ENCODE measurements around the gene DMBX1. TPM values are rescaled to one million over a fixed set of nuclear protein-coding genes. Genes with fewer than 3 reads are reported as not detected.

Gene DMBX1
- total RNA-seq, 1 donor from 2014 or later = 0.04 TPM

- no peak overlapping the region for H3K4me3 ChIP-seq (ENCODE audit: low read depth, low read length)
- H3K36me3 ChIP-seq (ENCODE audit: control insufficient read depth, insufficient read depth, low read length) = no peaks in the 10 kb centered on the region
- TF ChIP-seq CTCF (IDR thresholded peaks at IDR 0.05; ENCODE audit: insufficient read depth, low read length, poor library complexity, severe bottlenecking) = no peak
- DNase-seq (ENCODE audit: low read depth) = no peak
- peaks cover 12% of the 10 kb centered on the region for H3K27me3 ChIP-seq (ENCODE audit: control insufficient read depth, insufficient read depth, low read length)
Measured at GRCh38 chr1:46506470-46507219, 17.0 kb downstream of the DMBX1 start.

- H3K36me3 ChIP-seq (ENCODE audit: control insufficient read depth, insufficient read depth, low read length) = no peaks in the 10 kb centered on the region
- no peak for TF ChIP-seq CTCF (IDR thresholded peaks at IDR 0.05; ENCODE audit: insufficient read depth, low read length, poor library complexity, severe bottlenecking)
- no peak for DNase-seq (ENCODE audit: low read depth)
- H3K4me3 ChIP-seq (ENCODE audit: low read depth, low read length) = no peak overlapping the region
- peaks cover 6% of the 10 kb centered on the region for H3K27me3 ChIP-seq (ENCODE audit: control insufficient read depth, insufficient read depth, low read length)
Measured at GRCh38 chr1:46508757-46509156, 19.1 kb downstream of the DMBX1 start.

- no peaks in the 10 kb centered on the region for H3K36me3 ChIP-seq (ENCODE audit: control insufficient read depth, insufficient read depth, low read length)
- H3K4me3 ChIP-seq (ENCODE audit: low read depth, low read length) = no peak overlapping the region
- peaks cover 6% of the 10 kb centered on the region for H3K27me3 ChIP-seq (ENCODE audit: control insufficient read depth, insufficient read depth, low read length)
- no peak for TF ChIP-seq CTCF (IDR thresholded peaks at IDR 0.05; ENCODE audit: insufficient read depth, low read length, poor library complexity, severe bottlenecking)
- DNase-seq (ENCODE audit: low read depth) = no peak
Measured at GRCh38 chr1:46510341-46510997, 20.8 kb downstream of the DMBX1 start.

- Histone ChIP-seq H3K27me3 (ENCODE audit: control insufficient read depth, insufficient read depth, low read length) (peaks cover 6% of the 10 kb centered on the region), H3K36me3 (ENCODE audit: control insufficient read depth, insufficient read depth, low read length) (no peaks in the 10 kb centered on the region), H3K4me3 (ENCODE audit: low read depth, low read length) (no peak overlapping the region)
- no peak for TF ChIP-seq CTCF (IDR thresholded peaks at IDR 0.05; ENCODE audit: insufficient read depth, low read length, poor library complexity, severe bottlenecking)
- DNase-seq (ENCODE audit: low read depth) = no peak
Measured at GRCh38 chr1:46510998-46511365, 21.3 kb downstream of the DMBX1 start.

GRCh38 chr1:46512135-46512791 is 22.6 kb downstream of the DMBX1 start:
- TF ChIP-seq CTCF (IDR thresholded peaks at IDR 0.05; ENCODE audit: insufficient read depth, low read length, poor library complexity, severe bottlenecking) = no peak
- Histone ChIP-seq H3K4me3 (ENCODE audit: low read depth, low read length) (no peak overlapping the region), H3K36me3 (ENCODE audit: control insufficient read depth, insufficient read depth, low read length) (no peaks in the 10 kb centered on the region), H3K27me3 (ENCODE audit: control insufficient read depth, insufficient read depth, low read length) (peaks cover 6% of the 10 kb centered on the region)
- no peak for DNase-seq (ENCODE audit: low read depth)

Data from kidney epithelial cell (primary cell).